Measurements from ENCODE around the gene UMODL1.
A peak's percentile ranks its signal among the peaks of the same experiment; 100 is the strongest.

UMODL1 gene

GRCh38 chr21:42098957-42099505 lies 27.9 kb downstream of the UMODL1 start:
- H3K9me3 ChIP-seq (ENCODE audit: control insufficient read depth, low read length): peaks cover 3% of the 10 kb centered on the region
- H3K9ac ChIP-seq (ENCODE audit: low read length): no peak overlapping the region
- H3K4me1 ChIP-seq (ENCODE audit: control insufficient read depth, insufficient read depth, low read length): peaks cover 46% of the 10 kb centered on the region
- no peak overlapping the region for H3K4me3 ChIP-seq (ENCODE audit: low read length)
- no peaks in the 10 kb centered on the region for H3K36me3 ChIP-seq (ENCODE audit: control insufficient read depth, insufficient read depth, low read length)
- no peaks in the 10 kb centered on the region for H3K27me3 ChIP-seq (ENCODE audit: control insufficient read depth, insufficient read depth, low read length)

- Histone ChIP-seq H3K4me1 (ENCODE audit: control insufficient read depth, insufficient read depth, low read length) (peaks cover 46% of the 10 kb centered on the region), H3K4me3 (ENCODE audit: low read length) (no peak overlapping the region)
These were observed 30.1 kb downstream of the UMODL1 start for GRCh38 chr21:42101246-42101645.

GRCh38 chr21:42102076-42102475 lies 31.0 kb downstream of the UMODL1 start:
- Histone ChIP-seq H3K9ac (ENCODE audit: low read length) (no peak overlapping the region), H3K4me1 (ENCODE audit: control insufficient read depth, insufficient read depth, low read length) (peaks cover 45% of the 10 kb centered on the region), H3K36me3 (ENCODE audit: control insufficient read depth, insufficient read depth, low read length) (no peaks in the 10 kb centered on the region), H3K27me3 (ENCODE audit: control insufficient read depth, insufficient read depth, low read length) (no peaks in the 10 kb centered on the region), H3K4me3 (ENCODE audit: low read length) (no peak overlapping the region), H3K9me3 (ENCODE audit: control insufficient read depth, low read length) (no peaks in the 10 kb centered on the region)

More at GRCh38 chr21:42101246-42101645, 30.1 kb downstream of the UMODL1 start:
- Histone ChIP-seq H3K9me3 (ENCODE audit: control insufficient read depth, low read length) (no peaks in the 10 kb centered on the region), H3K9ac (ENCODE audit: low read length) (no peak overlapping the region), H3K36me3 (ENCODE audit: control insufficient read depth, insufficient read depth, low read length) (no peaks in the 10 kb centered on the region), H3K27me3 (ENCODE audit: control insufficient read depth, insufficient read depth, low read length) (no peaks in the 10 kb centered on the region)

- Histone ChIP-seq H3K27me3 (ENCODE audit: control insufficient read depth, insufficient read depth, low read length) (no peaks in the 10 kb centered on the region), H3K4me1 (ENCODE audit: control insufficient read depth, insufficient read depth, low read length) (peaks cover 45% of the 10 kb centered on the region), H3K9ac (ENCODE audit: low read length) (no peak overlapping the region), H3K36me3 (ENCODE audit: control insufficient read depth, insufficient read depth, low read length) (no peaks in the 10 kb centered on the region), H3K4me3 (ENCODE audit: low read length) (no peak overlapping the region), H3K9me3 (ENCODE audit: control insufficient read depth, low read length) (no peaks in the 10 kb centered on the region)
These were observed 31.4 kb downstream of the UMODL1 start for GRCh38 chr21:42102526-42102925.

GRCh38 chr21:42102991-42103390 lies 31.9 kb downstream of the UMODL1 start:
- Histone ChIP-seq H3K4me1 (ENCODE audit: control insufficient read depth, insufficient read depth, low read length) (peaks cover 45% of the 10 kb centered on the region), H3K36me3 (ENCODE audit: control insufficient read depth, insufficient read depth, low read length) (no peaks in the 10 kb centered on the region), H3K4me3 (ENCODE audit: low read length) (no peak overlapping the region), H3K27me3 (ENCODE audit: control insufficient read depth, insufficient read depth, low read length) (no peaks in the 10 kb centered on the region), H3K9ac (ENCODE audit: low read length) (no peak overlapping the region), H3K9me3 (ENCODE audit: control insufficient read depth, low read length) (no peaks in the 10 kb centered on the region)

- Histone ChIP-seq H3K4me3 (ENCODE audit: low read length) (no peak overlapping the region), H3K27me3 (ENCODE audit: control insufficient read depth, insufficient read depth, low read length) (no peaks in the 10 kb centered on the region), H3K9me3 (ENCODE audit: control insufficient read depth, low read length) (no peaks in the 10 kb centered on the region), H3K36me3 (ENCODE audit: control insufficient read depth, insufficient read depth, low read length) (no peaks in the 10 kb centered on the region), H3K9ac (ENCODE audit: low read length) (no peak overlapping the region), H3K4me1 (ENCODE audit: control insufficient read depth, insufficient read depth, low read length) (peaks cover 45% of the 10 kb centered on the region)
These were observed 32.7 kb downstream of the UMODL1 start for GRCh38 chr21:42103843-42104242.

- H3K9me3 ChIP-seq (ENCODE audit: control insufficient read depth, low read length): no peaks in the 10 kb centered on the region
- H3K9ac ChIP-seq (ENCODE audit: low read length): no peak overlapping the region
- H3K27me3 ChIP-seq (ENCODE audit: control insufficient read depth, insufficient read depth, low read length): no peaks in the 10 kb centered on the region
- no peak overlapping the region for H3K4me3 ChIP-seq (ENCODE audit: low read length)
- peaks cover 45% of the 10 kb centered on the region for H3K4me1 ChIP-seq (ENCODE audit: control insufficient read depth, insufficient read depth, low read length)
- H3K36me3 ChIP-seq (ENCODE audit: control insufficient read depth, insufficient read depth, low read length): no peaks in the 10 kb centered on the region
These were observed 34.6 kb downstream of the UMODL1 start for GRCh38 chr21:42105476-42106315.

- Histone ChIP-seq H3K9me3 (ENCODE audit: control insufficient read depth, low read length) (no peaks in the 10 kb centered on the region), H3K9ac (ENCODE audit: low read length) (no peak overlapping the region), H3K27me3 (ENCODE audit: control insufficient read depth, insufficient read depth, low read length) (no peaks in the 10 kb centered on the region), H3K36me3 (ENCODE audit: control insufficient read depth, insufficient read depth, low read length) (no peaks in the 10 kb centered on the region), H3K4me3 (ENCODE audit: low read length) (no peak overlapping the region), H3K4me1 (ENCODE audit: control insufficient read depth, insufficient read depth, low read length) (peaks cover 39% of the 10 kb centered on the region)
These were observed 35.3 kb downstream of the UMODL1 start for GRCh38 chr21:42106425-42106824.

- H3K9ac ChIP-seq (ENCODE audit: low read length): no peak overlapping the region
- H3K4me3 ChIP-seq (ENCODE audit: low read length): no peak overlapping the region
- no peaks in the 10 kb centered on the region for H3K27me3 ChIP-seq (ENCODE audit: control insufficient read depth, insufficient read depth, low read length)
These were observed 36.2 kb downstream of the UMODL1 start for GRCh38 chr21:42107177-42107880.

GRCh38 chr21:42107881-42108553 lies 36.9 kb downstream of the UMODL1 start:
- no peaks in the 10 kb centered on the region for H3K9me3 ChIP-seq (ENCODE audit: control insufficient read depth, low read length)
- no peak overlapping the region for H3K4me3 ChIP-seq (ENCODE audit: low read length)
- peaks cover 23% of the 10 kb centered on the region for H3K4me1 ChIP-seq (ENCODE audit: control insufficient read depth, insufficient read depth, low read length)
- no peaks in the 10 kb centered on the region for H3K36me3 ChIP-seq (ENCODE audit: control insufficient read depth, insufficient read depth, low read length)
- H3K9ac ChIP-seq (ENCODE audit: low read length): peak overlapping the region; percentile 35
- no peaks in the 10 kb centered on the region for H3K27me3 ChIP-seq (ENCODE audit: control insufficient read depth, insufficient read depth, low read length)

More at GRCh38 chr21:42107177-42107880, 36.2 kb downstream of the UMODL1 start:
- Histone ChIP-seq H3K36me3 (ENCODE audit: control insufficient read depth, insufficient read depth, low read length) (no peaks in the 10 kb centered on the region), H3K9me3 (ENCODE audit: control insufficient read depth, low read length) (no peaks in the 10 kb centered on the region), H3K4me1 (ENCODE audit: control insufficient read depth, insufficient read depth, low read length) (peaks cover 30% of the 10 kb centered on the region)

- H3K27me3 ChIP-seq (ENCODE audit: control insufficient read depth, insufficient read depth, low read length): no peaks in the 10 kb centered on the region
- no peak overlapping the region for H3K4me3 ChIP-seq (ENCODE audit: low read length)
- H3K36me3 ChIP-seq (ENCODE audit: control insufficient read depth, insufficient read depth, low read length): no peaks in the 10 kb centered on the region
These were observed 37.6 kb downstream of the UMODL1 start for GRCh38 chr21:42108554-42109340.

More at GRCh38 chr21:42108554-42109340, 37.6 kb downstream of the UMODL1 start:
- Histone ChIP-seq H3K9me3 (ENCODE audit: control insufficient read depth, low read length) (no peaks in the 10 kb centered on the region), H3K4me1 (ENCODE audit: control insufficient read depth, insufficient read depth, low read length) (peaks cover 16% of the 10 kb centered on the region), H3K9ac (ENCODE audit: low read length) (no peak overlapping the region)
